Activated CD4-positive, alpha-beta T cell treated with anti-CD3 and anti-CD28 coated beads, Interleukin-2, Interleukin-4, amounts not matched to agents 100 ng/mL and 50 ng/mL, durations not matched to agents 16 hours and 8 hours (primary cell): Measurements from ENCODE around the gene PARM1.

Experiments used
- DNase-seq: peaks from one replicate; pipeline ENCODE4 v3.0.0-alpha.2; 2020; ENCODE audit warnings: low spot score

PARM1 gene

DNA sequence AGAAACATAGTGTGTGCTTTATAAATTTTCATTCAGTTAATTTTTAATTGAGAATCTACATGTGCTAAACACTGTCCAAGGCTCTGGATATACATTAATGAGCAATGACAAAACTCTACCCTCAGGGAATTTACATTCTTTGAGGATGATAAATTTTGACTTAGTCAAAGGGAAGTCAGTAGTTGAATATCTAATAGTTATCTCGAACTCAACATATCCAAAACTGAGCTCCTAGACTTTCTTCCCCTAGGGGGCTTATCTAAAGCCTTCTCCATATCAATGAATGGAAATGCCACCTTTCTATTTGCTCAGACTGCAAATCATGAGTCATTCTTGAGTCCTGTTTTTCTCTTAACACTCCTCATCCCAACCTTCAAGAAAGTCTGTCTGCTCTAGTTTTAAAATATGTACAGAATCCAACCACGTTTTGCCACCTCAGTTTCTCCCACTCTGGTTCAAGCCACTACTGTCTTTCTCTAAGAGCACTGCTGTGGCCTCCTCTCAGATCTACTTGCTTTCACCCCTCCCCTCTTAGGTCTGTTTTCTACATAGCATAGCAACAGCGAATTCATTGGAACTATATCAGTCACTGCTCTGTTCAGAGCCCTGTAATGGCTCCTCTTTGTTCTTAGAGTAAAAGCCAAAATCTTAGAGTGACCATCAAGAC is 9.5 kb downstream of the PARM1 start:
- no peak for DNase-seq

- DNase-seq, result no peak
Observed at GRCh38 chr4:74942918-74943253, 10.0 kb downstream of the PARM1 start.

DNA sequence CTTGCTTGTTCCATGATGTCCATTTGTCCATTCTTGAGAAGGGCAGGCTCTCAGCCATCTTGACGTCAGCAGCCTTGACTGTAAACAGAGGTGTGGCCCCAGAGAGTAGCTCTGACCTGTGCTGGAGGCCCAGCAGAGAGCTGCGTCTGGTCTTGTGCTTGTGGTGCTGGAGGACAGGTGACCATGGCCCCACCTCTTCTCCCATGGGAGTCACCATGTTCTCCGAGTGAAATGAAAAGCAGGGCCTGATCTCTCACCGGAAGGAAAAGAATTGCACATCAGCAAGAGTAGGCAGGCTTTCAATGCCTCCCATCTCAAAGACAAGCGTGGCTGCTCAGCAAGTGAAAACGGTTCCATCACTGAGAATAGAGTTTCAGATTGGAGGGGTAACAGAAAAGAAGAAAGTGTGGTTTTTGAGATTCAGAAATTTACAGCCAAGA is 11.5 kb downstream of the PARM1 start:
- no peak for DNase-seq

GRCh38 chr4:74946196-74946595 is 13.3 kb downstream of the PARM1 start:
- no peak for DNase-seq

DNA sequence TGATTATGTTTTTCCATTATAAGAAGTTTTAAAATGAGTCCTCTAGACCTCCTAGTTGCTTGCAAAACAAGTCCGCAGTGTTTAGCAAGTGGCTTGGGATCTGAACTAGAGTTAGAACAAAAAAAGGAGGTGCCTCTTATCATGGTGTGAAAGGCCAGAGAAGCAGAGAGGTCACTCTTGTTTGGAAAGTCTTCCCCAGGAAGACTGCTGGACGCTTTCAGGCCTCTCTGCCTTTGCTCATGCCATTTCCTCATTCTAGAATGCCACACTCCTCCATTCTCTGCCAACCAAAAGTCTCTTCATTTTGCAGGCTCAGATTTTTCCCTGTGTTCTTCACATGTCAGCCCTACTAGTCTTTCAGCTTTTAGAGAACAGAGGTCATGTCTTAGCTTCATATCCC is 14.9 kb downstream of the PARM1 start:
- no peak for DNase-seq

DNA sequence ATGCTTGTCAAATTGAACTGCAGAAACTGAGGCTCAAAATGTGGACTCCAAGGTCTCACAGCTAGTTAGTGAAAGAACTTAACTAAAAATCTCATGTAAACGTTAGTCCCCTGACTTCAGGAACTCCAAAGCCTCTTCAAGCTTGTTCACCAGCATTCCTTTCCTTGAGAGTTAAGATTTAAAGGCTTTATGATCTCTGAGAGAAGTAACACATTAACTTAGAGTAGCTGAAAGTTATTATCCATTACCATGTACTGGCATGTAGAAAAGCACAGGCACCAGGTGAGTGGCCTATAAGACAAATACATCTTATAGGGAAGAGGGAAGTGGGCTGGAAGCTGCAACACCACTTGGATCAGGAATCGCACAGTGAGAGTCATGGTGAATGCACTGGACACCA is 15.3 kb downstream of the PARM1 start:
- DNase-seq, result no peak

DNA sequence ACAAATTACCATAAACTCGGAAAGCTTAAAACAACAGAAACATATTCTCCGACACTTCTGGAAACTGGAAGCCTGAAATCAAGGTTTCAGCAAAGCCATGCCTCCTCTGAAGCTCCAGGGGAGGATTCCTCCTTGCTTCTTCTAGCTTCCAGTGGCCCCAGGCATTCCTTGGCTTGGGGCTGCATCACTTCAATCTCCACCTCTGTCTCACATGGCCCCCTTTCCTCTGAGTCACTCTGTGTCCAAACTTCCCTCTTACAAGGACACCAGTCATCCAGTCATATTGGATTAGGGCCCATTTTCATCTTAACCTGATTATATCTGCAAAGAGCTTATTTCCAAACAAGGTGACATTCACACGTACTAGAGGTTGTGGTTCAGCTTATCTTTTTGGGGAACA is 17.3 kb downstream of the PARM1 start:
- DNase-seq, result no peak

DNA sequence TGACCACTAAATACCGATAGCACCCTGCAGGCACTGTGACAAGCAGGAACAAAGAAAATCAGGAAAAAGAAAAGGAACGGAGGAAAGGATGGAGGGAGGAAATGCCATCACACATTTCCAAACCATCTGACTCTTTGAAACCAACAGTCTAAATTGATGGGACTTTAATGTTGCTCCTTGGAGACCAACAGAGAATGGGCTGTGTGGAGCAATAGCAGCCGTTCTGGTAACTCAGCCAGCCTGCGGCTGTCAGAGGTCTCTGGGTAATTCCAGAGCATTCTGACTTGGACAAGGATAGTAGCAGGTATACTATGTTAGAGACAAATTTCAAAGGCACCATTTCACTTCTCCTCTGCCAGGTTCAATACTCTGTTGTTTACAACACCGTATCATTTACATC is 18.0 kb downstream of the PARM1 start:
- no peak for DNase-seq

GRCh38 chr4:74953647-74954046 is 20.7 kb downstream of the PARM1 start:
- no peak for DNase-seq

- no peak for DNase-seq
Observed at GRCh38 chr4:74958881-74959280, 26.0 kb downstream of the PARM1 start.

- no peak for DNase-seq
Observed at GRCh38 chr4:74961230-74961629, 28.3 kb downstream of the PARM1 start.

DNA sequence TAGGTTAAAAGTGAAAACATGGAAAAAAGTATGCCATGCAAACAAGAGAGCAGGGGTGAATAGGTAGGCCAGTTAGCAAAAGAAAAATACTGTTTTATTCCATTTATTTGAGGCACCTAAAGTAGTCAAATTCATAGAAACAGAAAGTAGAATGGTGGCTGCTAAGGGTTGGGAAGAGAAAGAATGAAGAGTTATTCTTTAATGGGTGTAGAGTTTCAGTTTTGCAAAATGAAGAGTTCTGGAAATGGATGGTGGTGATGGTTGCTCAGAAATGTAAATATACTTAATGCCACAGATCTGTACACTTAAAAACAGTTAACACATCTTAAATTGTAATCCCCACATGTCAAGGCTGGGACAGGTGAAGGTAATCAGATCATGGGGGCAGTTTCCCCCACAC is 29.7 kb downstream of the PARM1 start:
- no peak for DNase-seq

DNA sequence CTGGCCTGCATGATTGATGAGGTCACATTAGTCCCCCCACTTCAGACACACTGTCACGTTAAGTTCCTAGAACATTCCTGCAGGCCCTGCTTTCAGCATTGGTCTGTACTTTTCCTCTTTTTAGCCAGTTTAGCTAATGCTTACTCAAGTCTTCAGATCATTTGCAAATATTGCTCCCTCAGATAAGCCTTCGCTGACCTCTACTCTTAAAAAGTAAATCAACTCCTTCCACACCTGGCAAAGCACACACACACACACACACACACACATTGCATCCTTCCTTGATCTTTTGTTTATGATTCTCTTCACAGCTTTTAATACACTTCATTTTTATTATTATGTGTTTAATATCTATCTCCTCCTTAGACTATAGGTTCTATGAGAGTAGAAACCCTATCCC is 31.4 kb downstream of the PARM1 start:
- no peak for DNase-seq

GRCh38 chr4:74967324-74967723 is 34.4 kb downstream of the PARM1 start:
- DNase-seq, result no peak

- no peak for DNase-seq
Observed at GRCh38 chr4:74968456-74969164, 35.7 kb downstream of the PARM1 start.

DNA sequence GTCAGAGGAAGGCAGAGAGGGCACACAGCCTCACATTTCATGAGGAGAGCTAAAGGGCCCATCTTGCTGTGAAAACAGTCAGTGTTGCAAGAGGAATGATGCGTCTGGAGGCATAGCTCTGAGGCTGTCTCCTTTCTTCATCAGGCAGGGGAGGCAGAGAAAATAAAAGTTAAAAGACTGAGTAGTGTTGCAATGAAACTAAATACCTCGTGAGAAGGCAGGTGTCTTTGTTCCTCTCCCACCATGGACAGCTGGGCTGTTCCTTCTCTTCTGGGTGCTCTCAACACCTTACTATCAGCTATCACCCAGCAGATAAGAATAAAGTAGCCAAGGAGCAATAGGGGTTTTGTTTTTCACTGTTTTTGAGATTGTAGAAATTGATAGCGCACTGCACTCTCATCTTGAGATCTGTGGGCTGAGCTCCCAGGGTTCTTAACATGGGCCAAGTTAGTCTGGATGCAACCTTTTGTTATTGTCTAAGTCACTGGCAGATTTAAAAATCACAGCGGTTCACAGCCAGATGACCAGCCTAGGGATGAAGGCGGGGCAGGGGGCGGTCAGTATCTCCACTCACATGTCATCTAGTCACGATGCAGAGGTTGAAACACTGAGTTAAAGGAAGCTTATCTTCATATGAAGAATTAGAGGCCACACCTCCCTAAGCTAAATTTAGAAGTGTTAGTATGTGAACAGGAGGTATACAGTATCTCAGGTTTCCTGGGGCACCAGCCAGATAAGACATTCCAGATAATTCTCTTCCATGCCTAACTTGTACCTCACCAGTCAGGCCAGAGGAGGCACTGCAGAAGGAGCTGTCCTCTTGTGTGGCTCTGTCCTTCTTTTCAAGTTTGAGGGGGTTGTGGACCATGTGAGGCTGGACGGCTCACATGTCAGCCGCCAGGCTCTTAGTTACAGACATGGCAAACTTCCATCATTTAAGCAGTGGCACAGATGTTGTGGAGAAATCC is 36.9 kb downstream of the PARM1 start:
- DNase-seq, result no peak

GRCh38 chr4:74970577-74970976 is 37.7 kb downstream of the PARM1 start:
- DNase-seq, result no peak

DNA sequence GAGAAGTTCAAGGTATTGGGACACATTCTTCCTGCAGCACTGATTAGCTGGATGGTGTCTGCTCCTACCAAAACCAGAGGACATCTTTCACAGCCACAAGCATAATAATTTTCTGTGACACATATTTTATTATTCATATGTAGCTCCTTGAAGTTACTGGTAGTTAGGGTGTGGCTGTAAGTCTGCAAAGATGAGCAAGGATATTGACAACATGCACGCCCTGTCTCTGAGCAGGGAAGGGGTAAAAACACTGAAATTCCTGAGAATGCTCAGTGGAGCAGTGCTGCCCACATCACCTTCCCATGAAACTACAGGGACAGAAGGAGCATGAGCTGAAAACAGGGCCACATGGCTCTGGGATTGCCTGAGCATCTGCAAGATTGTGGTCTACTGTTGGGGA is 38.9 kb downstream of the PARM1 start:
- no peak for DNase-seq

DNA sequence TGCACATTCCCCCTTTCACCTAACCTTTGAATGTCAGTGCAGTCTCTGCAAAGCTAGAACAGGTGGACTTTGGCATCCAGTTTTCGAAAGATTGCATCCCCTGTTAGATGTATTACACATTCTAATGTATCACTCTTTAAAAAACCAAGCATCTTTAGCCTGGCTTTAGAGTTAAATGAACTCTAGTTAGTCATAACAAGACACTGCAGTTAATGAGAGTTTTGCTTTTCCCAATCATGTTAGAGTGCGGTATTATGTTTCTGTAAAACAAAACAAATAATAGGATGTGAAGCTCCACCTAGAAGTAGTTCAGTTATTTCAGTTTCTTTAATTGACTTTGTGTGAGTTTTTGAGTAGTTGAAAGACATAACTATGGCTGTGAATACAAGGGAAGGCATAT is 42.2 kb downstream of the PARM1 start:
- no peak for DNase-seq

DNA sequence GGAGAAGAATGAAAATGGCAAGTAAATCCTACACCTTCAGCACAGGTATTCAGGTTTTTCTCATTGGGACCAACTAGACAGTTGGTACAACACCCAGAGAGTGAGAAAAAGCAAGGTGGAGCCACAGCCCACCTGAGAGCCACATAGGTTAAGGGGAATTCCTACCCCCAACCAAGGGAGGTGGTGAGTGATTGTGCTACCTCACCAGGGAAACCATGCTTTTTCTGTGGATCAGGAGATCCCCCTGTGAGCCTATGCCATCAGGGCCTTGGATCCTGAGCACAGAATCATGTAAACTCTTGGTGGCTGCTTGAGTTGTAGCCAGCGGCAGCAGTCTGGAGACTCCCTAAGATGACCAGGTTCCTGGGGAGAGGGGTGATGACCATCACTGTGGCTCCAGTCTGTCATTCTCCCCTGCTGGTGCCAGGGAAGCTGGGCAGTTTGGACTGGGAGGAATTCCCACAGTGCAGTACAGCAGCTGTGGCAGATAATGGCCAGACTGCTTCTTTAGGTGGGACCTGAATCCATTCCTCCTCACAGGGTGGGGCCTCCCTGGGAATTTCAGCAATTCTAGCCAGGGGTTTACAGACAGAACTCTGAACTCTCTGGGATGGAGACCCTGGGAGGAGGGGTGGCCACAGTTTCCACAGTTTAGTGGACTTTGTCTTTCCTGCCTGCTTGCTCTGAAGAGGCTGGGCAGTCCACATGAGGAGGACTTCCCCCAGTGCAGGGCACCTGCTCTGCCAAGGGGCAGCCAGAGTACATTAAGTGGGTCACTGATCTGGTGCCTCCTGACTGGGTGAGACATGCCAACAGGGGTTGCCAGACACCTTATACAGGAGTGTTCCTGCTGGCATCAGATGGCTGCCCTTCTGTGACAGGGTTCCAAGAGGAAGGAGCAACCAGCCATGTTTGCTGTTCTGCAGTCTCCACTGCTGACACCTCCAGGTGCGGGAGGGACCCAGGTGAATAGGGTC is 43.2 kb downstream of the PARM1 start:
- DNase-seq, result no peak

DNA sequence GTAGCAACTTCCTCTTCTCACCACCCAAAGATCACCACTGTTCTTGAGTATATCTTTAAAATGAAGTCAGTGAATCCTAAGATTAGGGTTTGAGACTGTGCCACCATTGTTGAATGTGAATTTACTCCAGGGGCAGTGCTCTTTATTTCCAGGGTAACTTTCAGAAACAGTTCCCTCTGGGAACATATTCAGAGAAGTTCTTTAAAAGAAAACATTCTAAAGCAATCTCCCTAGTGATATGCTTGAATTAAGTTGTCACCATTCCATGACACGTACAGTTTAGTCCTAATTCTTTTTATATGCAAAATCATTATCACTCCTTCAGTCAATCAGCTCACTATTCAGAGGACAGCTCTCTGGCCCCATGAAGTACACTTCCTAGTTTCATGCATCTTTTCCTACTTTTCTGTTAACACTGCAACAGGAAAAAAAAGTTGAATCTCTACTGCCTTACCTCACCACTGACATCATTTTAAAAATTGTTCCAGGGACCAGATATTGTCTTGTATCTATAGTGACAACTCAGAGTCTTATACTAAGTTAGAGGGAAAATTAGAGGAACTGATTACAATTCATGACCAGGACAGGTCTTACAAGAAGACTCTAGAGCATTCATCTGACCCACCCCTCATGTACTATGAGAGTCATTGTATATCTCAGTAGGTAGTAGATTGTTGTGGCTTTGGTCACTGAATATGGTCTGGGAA is 49.8 kb downstream of the PARM1 start:
- DNase-seq, result no peak
